SK-N-SH (cell line): ENCODE data around the gene SRPRA.

ENCODE experiments used
- ELF1 ChIP-seq: IDR thresholded peaks from 2 replicates; pipeline ENCODE4 v1.4.0; 2012
- EP300 ChIP-seq, 2 experiments: IDR thresholded peaks; 2 replicates each; pipeline versions ENCODE4 v1.4.0 to v1.6.1; 2012; ENCODE audit warnings: borderline replicate concordance in 1 of 2, low read depth in 1 of 2, low read length in 1 of 2
- MXI1 ChIP-seq: IDR thresholded peaks from 2 replicates; pipeline ENCODE4 v1.6.1; 2012; ENCODE audit warnings: mild to moderate bottlenecking, low read depth, low read length, improper control_type of control experiment
- POLR2AphosphoS5 ChIP-seq: IDR thresholded peaks from 2 replicates; pipeline ENCODE4 v1.6.1; 2012; ENCODE audit warnings: low read depth, low read length
- TF ChIP-seq, protein P1 (sequence below): fragments of 200-600 bp; sonication (generic); IDR thresholded peaks from 2 replicates; pipeline ENCODE4 v1.6.1; 2017; ENCODE audit warnings: antibody characterized with exemption, mild to moderate bottlenecking, moderate library complexity
- TF ChIP-seq, protein P2 (sequence below): IDR thresholded peaks from 2 replicates; pipeline ENCODE4 v1.4.0; 2012; ENCODE audit warnings: low read depth, borderline replicate concordance

DNA sequence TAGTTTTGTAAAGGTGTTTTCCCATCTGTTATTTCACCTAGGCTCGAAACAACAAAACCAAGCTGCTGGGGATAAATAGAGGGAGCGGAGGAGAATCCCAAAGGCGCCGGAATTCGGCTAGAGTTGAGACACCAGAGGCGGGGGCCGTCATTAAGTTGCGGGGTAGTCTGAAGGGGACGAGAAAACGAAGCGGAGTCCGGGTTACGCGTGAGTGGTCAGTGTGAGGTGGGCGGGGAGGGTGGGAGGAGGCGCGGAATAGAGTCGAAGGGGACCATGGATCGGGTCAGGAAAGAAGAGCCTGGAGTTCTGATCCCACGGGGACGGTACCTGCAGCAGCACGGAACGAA is 361 bp downstream of the SRPRA start:
- TF ChIP-seq, protein P1, sequence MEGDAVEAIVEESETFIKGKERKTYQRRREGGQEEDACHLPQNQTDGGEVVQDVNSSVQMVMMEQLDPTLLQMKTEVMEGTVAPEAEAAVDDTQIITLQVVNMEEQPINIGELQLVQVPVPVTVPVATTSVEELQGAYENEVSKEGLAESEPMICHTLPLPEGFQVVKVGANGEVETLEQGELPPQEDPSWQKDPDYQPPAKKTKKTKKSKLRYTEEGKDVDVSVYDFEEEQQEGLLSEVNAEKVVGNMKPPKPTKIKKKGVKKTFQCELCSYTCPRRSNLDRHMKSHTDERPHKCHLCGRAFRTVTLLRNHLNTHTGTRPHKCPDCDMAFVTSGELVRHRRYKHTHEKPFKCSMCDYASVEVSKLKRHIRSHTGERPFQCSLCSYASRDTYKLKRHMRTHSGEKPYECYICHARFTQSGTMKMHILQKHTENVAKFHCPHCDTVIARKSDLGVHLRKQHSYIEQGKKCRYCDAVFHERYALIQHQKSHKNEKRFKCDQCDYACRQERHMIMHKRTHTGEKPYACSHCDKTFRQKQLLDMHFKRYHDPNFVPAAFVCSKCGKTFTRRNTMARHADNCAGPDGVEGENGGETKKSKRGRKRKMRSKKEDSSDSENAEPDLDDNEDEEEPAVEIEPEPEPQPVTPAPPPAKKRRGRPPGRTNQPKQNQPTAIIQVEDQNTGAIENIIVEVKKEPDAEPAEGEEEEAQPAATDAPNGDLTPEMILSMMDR: no peak
- TF ChIP-seq MXI1 (no peak), EP300 (IDR thresholded peaks at IDR 0.05; ENCODE audit: borderline replicate concordance in 1 of 2, low read depth in 1 of 2, low read length in 1 of 2) (no peak), POLR2AphosphoS5 (no peak), ELF1 (no peak)
- TF ChIP-seq, protein P2, sequence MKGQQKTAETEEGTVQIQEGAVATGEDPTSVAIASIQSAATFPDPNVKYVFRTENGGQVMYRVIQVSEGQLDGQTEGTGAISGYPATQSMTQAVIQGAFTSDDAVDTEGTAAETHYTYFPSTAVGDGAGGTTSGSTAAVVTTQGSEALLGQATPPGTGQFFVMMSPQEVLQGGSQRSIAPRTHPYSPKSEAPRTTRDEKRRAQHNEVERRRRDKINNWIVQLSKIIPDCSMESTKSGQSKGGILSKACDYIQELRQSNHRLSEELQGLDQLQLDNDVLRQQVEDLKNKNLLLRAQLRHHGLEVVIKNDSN: no peak
